SK-N-SH (cell line): Measurements from ENCODE around the gene DCTN4. TPM values are rescaled to one million over a fixed set of nuclear protein-coding genes. Genes with fewer than 3 reads are reported as not detected.
"Not testable (repeated sequence)": the region's sequence is repeated elsewhere in the genome, so short reads cannot be mapped to it uniquely, and the experiment has no call there.

Experiments used
- CTCF ChIA-PET: fragments of 300-600, 350-600 bp; formaldehyde crosslinking; extraction: SDS; loops from one replicate; lab custom pipeline; 2021; lab: Yijun Ruan, JAX
- POLR2A ChIA-PET: fragments of 350-600 bp; sonication (Branson Sonifier 250); formaldehyde crosslinking; extraction: SDS; loops from one replicate; lab custom pipeline; 2020; ENCODE audit warnings: antibody characterized with exemption, inconsistent platforms; lab: Yijun Ruan, JAX
- DNase-seq: peaks from one replicate; pipeline ENCODE4 v3.0.0; 2012
- H2AFZ ChIP-seq: fragments of 200-600 bp; sonication (generic); 2 replicates; pipeline ENCODE4 v1.8.1; 2016; ENCODE audit warnings: antibody characterized with exemption, mild to moderate bottlenecking, low read depth
- H3F3A ChIP-seq: fragments of 200-600 bp; sonication (generic); replicated peaks from 2 replicates; pipeline ENCODE3; 2016; ENCODE audit warnings: antibody characterized with exemption, mild to moderate bottlenecking; ENCODE audit not compliant: insufficient read depth
- H3K27ac ChIP-seq, 2 experiments: fragments of 200-500 bp in 1 of 2; fragments of 200-600 bp in 1 of 2; sonication (Bioruptor generic) in 1 of 2; sonication (generic), shearing (Covaris generic) in 1 of 2; 2 replicates each; pipeline versions ENCODE4 v1.5.1 to v1.6.1; 2014 to 2016; ENCODE audit warnings: low read depth in 2 of 2, inconsistent platforms in 1 of 2, low read length in 1 of 2, mild to moderate bottlenecking in 1 of 2, mixed read lengths in 1 of 2
- H3K27me3 ChIP-seq: fragments of 200-600 bp; sonication (generic), shearing (Covaris generic); 2 replicates; pipeline ENCODE4 v1.6.1; 2016; ENCODE audit warnings: mixed run types; ENCODE audit not compliant: insufficient read depth
- H3K36me3 ChIP-seq, 2 experiments: fragments of 200-500 bp in 1 of 2; fragments of 200-600 bp in 1 of 2; sonication (Bioruptor generic) in 1 of 2; sonication (generic) in 1 of 2; replicated peaks in 1 of 2; 2 replicates each; pipeline versions ENCODE3 to v1.5.1; 2014 to 2016; ENCODE audit warnings: low read length in 1 of 2, mild to moderate bottlenecking in 1 of 2; ENCODE audit not compliant: insufficient read depth in 2 of 2, control insufficient read depth in 1 of 2
- H3K4me1 ChIP-seq, 2 experiments: fragments of 200-500 bp in 1 of 2; fragments of 200-600 bp in 1 of 2; sonication (Bioruptor generic) in 1 of 2; sonication (generic), shearing (Covaris generic) in 1 of 2; 2 replicates each; pipeline versions ENCODE4 v1.5.1 to v1.6.1; 2014 to 2016; ENCODE audit warnings: low read depth in 1 of 2, low read length in 1 of 2, mixed run types in 1 of 2; ENCODE audit not compliant: insufficient read depth in 2 of 2, control insufficient read depth in 1 of 2
- H3K4me2 ChIP-seq: fragments of 200-600 bp; sonication (generic), shearing (Covaris generic); 2 replicates; pipeline ENCODE4 v1.6.1; 2017; ENCODE audit warnings: mixed run types
- H3K4me3 ChIP-seq, 2 experiments: fragments of 200-500 bp in 1 of 2; fragments of 200-600 bp in 1 of 2; sonication (Bioruptor generic) in 1 of 2; sonication (generic), shearing (Covaris generic) in 1 of 2; 2 replicates each; pipeline versions ENCODE4 v1.5.1 to v1.8.1; 2014 to 2016; ENCODE audit warnings: low read depth in 2 of 2, inconsistent platforms in 1 of 2, low read length in 1 of 2, mild to moderate bottlenecking in 1 of 2, mixed read lengths in 1 of 2, moderate library complexity in 1 of 2
- H3K79me2 ChIP-seq: fragments of 200-600 bp; sonication (generic); 2 replicates; pipeline ENCODE4 v1.8.1; 2017; ENCODE audit warnings: mild to moderate bottlenecking; ENCODE audit not compliant: insufficient read depth
- H3K9ac ChIP-seq: fragments of 200-600 bp; sonication (generic); 2 replicates; pipeline ENCODE4 v1.6.1; 2017; ENCODE audit warnings: mixed run types
- H3K9me2 ChIP-seq: fragments of 200-600 bp; sonication (generic); 2 replicates; pipeline ENCODE4 v1.6.1; 2017; ENCODE audit warnings: mixed run types
- H3K9me3 ChIP-seq: fragments of 200-600 bp; sonication (generic); 2 replicates; pipeline ENCODE4 v1.6.1; 2017; ENCODE audit warnings: mixed run types, mild to moderate bottlenecking, moderate library complexity
- H4K20me1 ChIP-seq: fragments of 200-600 bp; sonication (generic); 2 replicates; pipeline ENCODE4 v1.6.1; 2017; ENCODE audit warnings: mild to moderate bottlenecking, mixed run types; ENCODE audit not compliant: insufficient read depth
- FOSL2 ChIP-seq: IDR thresholded peaks from 2 replicates; pipeline ENCODE4 v1.4.0; 2012; ENCODE audit warnings: low read depth, mild to moderate bottlenecking, moderate library complexity, borderline replicate concordance
- FOXJ3 ChIP-seq: sonication (generic); formaldehyde crosslinking; IDR thresholded peaks from 2 replicates; pipeline ENCODE4 v1.5.1; 2020; ENCODE audit warnings: mild to moderate bottlenecking, missing genetic modification reagents
- GABPA ChIP-seq: IDR thresholded peaks from 2 replicates; pipeline ENCODE4 v1.4.0; 2012; ENCODE audit warnings: low read depth, mild to moderate bottlenecking
- MAX ChIP-seq: IDR thresholded peaks from 2 replicates; pipeline ENCODE4 v1.4.0; 2012; ENCODE audit warnings: low read depth
- MXI1 ChIP-seq: IDR thresholded peaks from 2 replicates; pipeline ENCODE4 v1.6.1; 2012; ENCODE audit warnings: mild to moderate bottlenecking, low read depth, low read length, improper control_type of control experiment
- POLR2AphosphoS5 ChIP-seq: IDR thresholded peaks from 2 replicates; pipeline ENCODE4 v1.6.1; 2012; ENCODE audit warnings: low read depth, low read length
- RAD21 ChIP-seq: IDR thresholded peaks from 2 replicates; pipeline ENCODE4 v1.6.1; 2012; ENCODE audit warnings: mild to moderate bottlenecking, low read length
- RXRA ChIP-seq: IDR thresholded peaks from 2 replicates; pipeline ENCODE4 v1.4.0; 2012; ENCODE audit warnings: low read depth, mild to moderate bottlenecking, borderline replicate concordance
- USF1 ChIP-seq: IDR thresholded peaks from 2 replicates; pipeline ENCODE4 v1.4.0; 2012; ENCODE audit warnings: low read depth, borderline replicate concordance
- YY1 ChIP-seq: IDR thresholded peaks from 2 replicates; pipeline ENCODE4 v1.4.0; 2012; ENCODE audit warnings: low read depth, mild to moderate bottlenecking
- ZBTB33 ChIP-seq: IDR thresholded peaks from 2 replicates; pipeline ENCODE4 v1.4.0; 2012; ENCODE audit warnings: low read depth, borderline replicate concordance
- WGBS: methylation state at CpG from one replicate; pipeline ENCODE4 v1.1.6; 2017; ENCODE audit warnings: low lambda C conversion rate; 5-methylcytosine and 5-hydroxymethylcytosine counted together
- polyA plus RNA-seq, 3 experiments: library from polyadenylated mRNA; depleted of rRNA; stranded (reverse); fragments of >200 nt; gene quantifications; 2 replicates each; pipeline ENCODE4 v1.2.3, GENCODE V29; 2012

Gene DCTN4
- polyA plus RNA-seq, 1 of the 3 experiments (the other 2 are of a cell fraction) = 22.8 TPM

GRCh38 chr5:150750469-150750868 lies 8.3 kb downstream of the DCTN4 start:
- H3K9ac ChIP-seq = no peak overlapping the region
- H3K36me3 ChIP-seq = peaks cover 56 to 60% of the 10 kb centered on the region in 2 experiments
- H3K4me2 ChIP-seq = 0 out of 2 replicates have a peak overlapping the region, but pooled peaks have one; percentile 4
- ChIA-PET CTCF (interaction anchor here (1.0 to 3.0 kb wide), 4 partner anchors 28 to 190 kb away, joined by 3 to 9 read pairs (median 6); partner anchors contain the start of genes RBM22 and SMIM3), POLR2A (no interaction called here)
- WGBS = 28% methylated on average over 2 of the region's 2 CpGs
- peak overlapping the region; percentile 51 to 77; a peak in 3 of 4 replicates for H3K27ac ChIP-seq
- H3K4me1 ChIP-seq = peaks cover 12 to 19% of the 10 kb centered on the region in 2 experiments; a peak in 3 of 4 replicates
- H3K27me3 ChIP-seq = no peaks in the 10 kb centered on the region
- no peak overlapping the region for H2AFZ ChIP-seq
- H3K9me2 ChIP-seq = no peaks in the 10 kb centered on the region
- peak; percentile 19 for DNase-seq
- H3K9me3 ChIP-seq = no peaks in the 10 kb centered on the region
- peaks cover 25% of the 10 kb centered on the region for H3F3A ChIP-seq
- H3K79me2 ChIP-seq = peaks cover 94% of the 10 kb centered on the region
- H4K20me1 ChIP-seq = no peaks in the 10 kb centered on the region
- no peak overlapping the region for H3K4me3 ChIP-seq
- TF ChIP-seq USF1 (no peak), FOSL2 (peak; percentile 6; the same call in 1 of the 2 replicates)

GRCh38 chr5:150743142-150743488 lies 15.7 kb downstream of the DCTN4 start:
- CTCF ChIA-PET, H3K4me2 ChIP-seq, POLR2A ChIA-PET, H2AFZ ChIP-seq, H3K9me3 ChIP-seq, H3K27ac ChIP-seq, H3F3A ChIP-seq, H3K27me3 ChIP-seq, H3K9me2 ChIP-seq, H3K9ac ChIP-seq, DNase-seq, H3K4me3 ChIP-seq, H3K4me1 ChIP-seq, H4K20me1 ChIP-seq: not testable (repeated sequence)
- Histone ChIP-seq H3K79me2 (peaks cover 92% of the 10 kb centered on the region), H3K36me3 (peaks cover 3 to 34% of the 10 kb centered on the region in 2 experiments)
- 94% methylated on average over 8 of the region's 9 CpGs for WGBS

- H3K79me2 ChIP-seq = peaks cover 93% of the 10 kb centered on the region
- DNase-seq, H3F3A ChIP-seq, H3K27ac ChIP-seq, H3K4me2 ChIP-seq, H3K4me1 ChIP-seq, H3K4me3 ChIP-seq, H4K20me1 ChIP-seq, H3K9me3 ChIP-seq, H3K9me2 ChIP-seq, CTCF ChIA-PET, H3K27me3 ChIP-seq, POLR2A ChIA-PET, H3K9ac ChIP-seq, H2AFZ ChIP-seq: not testable (repeated sequence)
- peaks cover 3 to 36% of the 10 kb centered on the region in 2 experiments for H3K36me3 ChIP-seq
- whole genome bisulfite sequencing = 98% methylated on average over 17 of the region's 18 CpGs
Measured at GRCh38 chr5:150742455-150743141, 16.2 kb downstream of the DCTN4 start.

GRCh38 chr5:150740992-150741391 lies 17.8 kb downstream of the DCTN4 start:
- H3K9me3 ChIP-seq = peaks cover 6% of the 10 kb centered on the region; the same call in 1 of the 2 replicates
- H3K27ac ChIP-seq = no peak overlapping the region
- H3K27me3 ChIP-seq = no peaks in the 10 kb centered on the region
- H3F3A ChIP-seq = no peaks in the 10 kb centered on the region
- DNase-seq = no peak
- H3K9ac ChIP-seq = no peak overlapping the region
- no peak overlapping the region for H3K4me3 ChIP-seq
- H2AFZ ChIP-seq = no peak overlapping the region
- peaks cover 94% of the 10 kb centered on the region for H3K79me2 ChIP-seq
- 0 out of 2 replicates have a peak, but pooled peaks cover 8% of the 10 kb centered on the region for H4K20me1 ChIP-seq
- POLR2A ChIA-PET = no interaction called here
- H3K36me3 ChIP-seq = peaks cover 3 to 52% of the 10 kb centered on the region in 2 experiments
- no peaks in the 10 kb centered on the region for H3K9me2 ChIP-seq
- CTCF ChIA-PET = interaction anchor here (0.8 kb wide), 2 partner anchors 9 to 196 kb away, joined by 3 to 4 read pairs; no protein-coding TSS in a partner anchor
- no peaks in the 10 kb centered on the region for H3K4me1 ChIP-seq
- H3K4me2 ChIP-seq = no peak overlapping the region
- TF ChIP-seq USF1 = no peak
- no peak for TF ChIP-seq RXRA
- no peak for TF ChIP-seq MAX
- no peak for TF ChIP-seq FOXJ3 (CRISPR knock-in tag)
- no peak for TF ChIP-seq ZBTB33
- no peak for TF ChIP-seq GABPA
- TF ChIP-seq MXI1 = no peak
- TF ChIP-seq YY1 = no peak
- TF ChIP-seq POLR2AphosphoS5 = no peak
- no peak for TF ChIP-seq RAD21
